Measurements from ENCODE around the gene KLHL40. TPM values are rescaled to one million over a fixed set of nuclear protein-coding genes. Genes with fewer than 3 reads are reported as not detected.

The KLHL40 gene
- total RNA-seq, 1 donor from 2014 or later: not detected

- no peak overlapping the region for H3K4me3 ChIP-seq (ENCODE audit: insufficient read depth, low read depth, low read length)
- peaks cover 2% of the 10 kb centered on the region for H3K9me3 Mint-ChIP-seq (ENCODE audit: unreplicated experiment)
- peaks cover 3% of the 10 kb centered on the region for H3K27me3 Mint-ChIP-seq (ENCODE audit: low read depth, unreplicated experiment)
- no peak overlapping the region for H3K27ac Mint-ChIP-seq (ENCODE audit: unreplicated experiment)
- no peaks in the 10 kb centered on the region for H3K36me3 ChIP-seq (ENCODE audit: insufficient read depth, low read length)
- no peaks in the 10 kb centered on the region for H3K9me3 ChIP-seq (ENCODE audit: insufficient read depth, low read depth, low read length)
- H3K4me1 Mint-ChIP-seq (ENCODE audit: low read depth, unreplicated experiment): peaks cover 8% of the 10 kb centered on the region
- H3K36me3 Mint-ChIP-seq (ENCODE audit: low read depth, unreplicated experiment): peaks cover 15% of the 10 kb centered on the region
- DNase-seq (ENCODE audit: low read depth): no peak
- TF ChIP-seq EZH2 (IDR thresholded peaks at IDR 0.05; ENCODE audit: insufficient read depth, low read length) (no peak), CTCF (IDR thresholded peaks at IDR 0.05; ENCODE audit: insufficient read depth, low read depth, low read length) (no peak)
- H3K4me3 Mint-ChIP-seq (ENCODE audit: unreplicated experiment): no peak overlapping the region
- H3K4me2 ChIP-seq (ENCODE audit: low read length): no peak overlapping the region
- H3K4me1 ChIP-seq (ENCODE audit: insufficient read depth, low read length): peaks cover 4% of the 10 kb centered on the region
- FAIRE-seq: no peak
- no peak overlapping the region for H3K27ac ChIP-seq (ENCODE audit: low read depth, low read length)
- no peak overlapping the region for H2AFZ ChIP-seq (ENCODE audit: low read depth, low read length)
- no peak overlapping the region for H3K9ac ChIP-seq (ENCODE audit: low read length)
- no peaks in the 10 kb centered on the region for H3K27me3 ChIP-seq (ENCODE audit: insufficient read depth, low read length)
- peaks cover 32% of the 10 kb centered on the region for H4K20me1 ChIP-seq (ENCODE audit: insufficient read depth, low read length)
- no peaks in the 10 kb centered on the region for H3K79me2 ChIP-seq (ENCODE audit: insufficient read depth, low read length)
Measured at GRCh38 chr3:42664438-42664803, 20.9 kb upstream of the KLHL40 start.

- FAIRE-seq: no peak
- peaks cover 24% of the 10 kb centered on the region for H4K20me1 ChIP-seq (ENCODE audit: insufficient read depth, low read length)
- no peaks in the 10 kb centered on the region for H3K27me3 ChIP-seq (ENCODE audit: insufficient read depth, low read length)
- H3K27me3 Mint-ChIP-seq (ENCODE audit: low read depth, unreplicated experiment): peaks cover 7% of the 10 kb centered on the region
- TF ChIP-seq CTCF (IDR thresholded peaks at IDR 0.05; ENCODE audit: insufficient read depth, low read depth, low read length): no peak
- TF ChIP-seq EZH2 (IDR thresholded peaks at IDR 0.05; ENCODE audit: insufficient read depth, low read length): no peak
- no peak for DNase-seq (ENCODE audit: low read depth)
- H3K27ac ChIP-seq (ENCODE audit: low read depth, low read length): no peak overlapping the region
- H2AFZ ChIP-seq (ENCODE audit: low read depth, low read length): no peak overlapping the region
- no peaks in the 10 kb centered on the region for H3K79me2 ChIP-seq (ENCODE audit: insufficient read depth, low read length)
- no peak overlapping the region for H3K4me3 ChIP-seq (ENCODE audit: insufficient read depth, low read depth, low read length)
- H3K9me3 ChIP-seq (ENCODE audit: insufficient read depth, low read depth, low read length): no peaks in the 10 kb centered on the region
- no peak overlapping the region for H3K9ac ChIP-seq (ENCODE audit: low read length)
- H3K4me1 ChIP-seq (ENCODE audit: insufficient read depth, low read length): no peaks in the 10 kb centered on the region
- peaks cover 2% of the 10 kb centered on the region for H3K9me3 Mint-ChIP-seq (ENCODE audit: unreplicated experiment)
- peaks cover 13% of the 10 kb centered on the region for H3K36me3 Mint-ChIP-seq (ENCODE audit: low read depth, unreplicated experiment)
- no peak overlapping the region for H3K4me2 ChIP-seq (ENCODE audit: low read length)
- no peaks in the 10 kb centered on the region for H3K36me3 ChIP-seq (ENCODE audit: insufficient read depth, low read length)
- no peak overlapping the region for H3K4me3 Mint-ChIP-seq (ENCODE audit: unreplicated experiment)
- H3K4me1 Mint-ChIP-seq (ENCODE audit: low read depth, unreplicated experiment): peaks cover 3% of the 10 kb centered on the region
- no peak overlapping the region for H3K27ac Mint-ChIP-seq (ENCODE audit: unreplicated experiment)
Measured at GRCh38 chr3:42665050-42665878, 20.1 kb upstream of the KLHL40 start.

- FAIRE-seq (no peak), DNase-seq (ENCODE audit: low read depth) (no peak)
Measured at GRCh38 chr3:42666022-42666421, 19.3 kb upstream of the KLHL40 start.

More at GRCh38 chr3:42666022-42666421, 19.3 kb upstream of the KLHL40 start:
- Histone ChIP-seq H3K9ac (ENCODE audit: low read length) (no peak overlapping the region), H3K36me3 (ENCODE audit: insufficient read depth, low read length) (no peaks in the 10 kb centered on the region), H3K27ac (ENCODE audit: low read depth, low read length) (no peak overlapping the region), H3K27me3 (ENCODE audit: insufficient read depth, low read length) (no peaks in the 10 kb centered on the region), H2AFZ (ENCODE audit: low read depth, low read length) (no peak overlapping the region), H4K20me1 (ENCODE audit: insufficient read depth, low read length) (peaks cover 16% of the 10 kb centered on the region), H3K4me3 (ENCODE audit: insufficient read depth, low read depth, low read length) (no peak overlapping the region), H3K9me3 (ENCODE audit: insufficient read depth, low read depth, low read length) (peaks cover 3% of the 10 kb centered on the region), H3K4me2 (ENCODE audit: low read length) (no peak overlapping the region), H3K4me1 (ENCODE audit: insufficient read depth, low read length) (no peaks in the 10 kb centered on the region), H3K79me2 (ENCODE audit: insufficient read depth, low read length) (no peaks in the 10 kb centered on the region)
- Mint-ChIP-seq H3K4me1 (ENCODE audit: low read depth, unreplicated experiment) (peaks cover 3% of the 10 kb centered on the region), H3K27me3 (ENCODE audit: low read depth, unreplicated experiment) (peaks cover 9% of the 10 kb centered on the region), H3K36me3 (ENCODE audit: low read depth, unreplicated experiment) (peaks cover 11% of the 10 kb centered on the region), H3K9me3 (ENCODE audit: unreplicated experiment) (peaks cover 2% of the 10 kb centered on the region), H3K27ac (ENCODE audit: unreplicated experiment) (no peak overlapping the region), H3K4me3 (ENCODE audit: unreplicated experiment) (no peak overlapping the region)
- no peak for TF ChIP-seq CTCF (IDR thresholded peaks at IDR 0.05; ENCODE audit: insufficient read depth, low read depth, low read length)
- TF ChIP-seq EZH2 (IDR thresholded peaks at IDR 0.05; ENCODE audit: insufficient read depth, low read length): no peak
